DND-41 (cell line): ENCODE measurements around the gene KCNAB3.

Experiments
- CTCF ChIP-seq: IDR thresholded peaks from 2 replicates; pipeline ENCODE4 v1.5.1; 2012; ENCODE audit warnings: borderline replicate concordance, low read length, moderate library complexity, mild to moderate bottlenecking; ENCODE audit not compliant: poor library complexity, severe bottlenecking; ENCODE audit errors: extremely low read depth
- EZH2 ChIP-seq: IDR thresholded peaks from 3 replicates; pipeline ENCODE4 v1.6.1; 2012; ENCODE audit warnings: borderline replicate concordance, low read depth, mild to moderate bottlenecking, moderate library complexity, low read length, inconsistent platforms; ENCODE audit not compliant: severe bottlenecking

- TF ChIP-seq CTCF (no peak), EZH2 (no peak)
These were observed 51.4 kb downstream of the KCNAB3 start for GRCh38 chr17:7878234-7878633.
